NCI-H1436 (cell line): ENCODE data around the gene H2BK1.

Experiments
- DNase-seq: peaks from one replicate; lab custom pipeline; 2025; lab: John Stamatoyannopoulos, UW

Gene H2BK1

DNA sequence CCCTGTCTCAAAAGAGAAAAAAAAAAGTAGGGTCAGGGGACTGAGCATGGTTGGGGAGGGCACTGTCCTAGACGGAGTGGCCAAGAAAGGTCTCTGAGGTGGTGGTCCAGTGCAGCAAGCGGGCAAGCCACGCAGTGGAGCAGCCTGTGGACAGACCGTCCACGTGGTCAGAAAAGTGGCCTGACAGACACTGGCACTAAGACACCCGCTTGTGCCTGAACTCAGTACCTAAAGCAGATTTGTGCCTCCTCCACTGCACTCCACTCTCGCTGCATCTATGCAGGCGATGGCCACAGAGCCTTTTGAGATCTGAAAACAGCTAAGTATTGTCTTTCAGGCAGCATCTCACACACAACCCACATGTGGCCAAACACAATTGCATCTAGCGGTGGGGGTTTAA, 32.1 kb downstream of the H2BK1 start:
- no peak for DNase-seq

GRCh38 chr7:151177310-151177709, 33.0 kb downstream of the H2BK1 start:
- no peak for DNase-seq

- DNase-seq, result no peak
These were observed 33.9 kb downstream of the H2BK1 start for GRCh38 chr7:151176401-151176800.

- no peak for DNase-seq
These were observed 34.4 kb downstream of the H2BK1 start for GRCh38 chr7:151175793-151176311.

GRCh38 chr7:151175047-151175792, 35.1 kb downstream of the H2BK1 start:
- DNase-seq, result no peak

DNA sequence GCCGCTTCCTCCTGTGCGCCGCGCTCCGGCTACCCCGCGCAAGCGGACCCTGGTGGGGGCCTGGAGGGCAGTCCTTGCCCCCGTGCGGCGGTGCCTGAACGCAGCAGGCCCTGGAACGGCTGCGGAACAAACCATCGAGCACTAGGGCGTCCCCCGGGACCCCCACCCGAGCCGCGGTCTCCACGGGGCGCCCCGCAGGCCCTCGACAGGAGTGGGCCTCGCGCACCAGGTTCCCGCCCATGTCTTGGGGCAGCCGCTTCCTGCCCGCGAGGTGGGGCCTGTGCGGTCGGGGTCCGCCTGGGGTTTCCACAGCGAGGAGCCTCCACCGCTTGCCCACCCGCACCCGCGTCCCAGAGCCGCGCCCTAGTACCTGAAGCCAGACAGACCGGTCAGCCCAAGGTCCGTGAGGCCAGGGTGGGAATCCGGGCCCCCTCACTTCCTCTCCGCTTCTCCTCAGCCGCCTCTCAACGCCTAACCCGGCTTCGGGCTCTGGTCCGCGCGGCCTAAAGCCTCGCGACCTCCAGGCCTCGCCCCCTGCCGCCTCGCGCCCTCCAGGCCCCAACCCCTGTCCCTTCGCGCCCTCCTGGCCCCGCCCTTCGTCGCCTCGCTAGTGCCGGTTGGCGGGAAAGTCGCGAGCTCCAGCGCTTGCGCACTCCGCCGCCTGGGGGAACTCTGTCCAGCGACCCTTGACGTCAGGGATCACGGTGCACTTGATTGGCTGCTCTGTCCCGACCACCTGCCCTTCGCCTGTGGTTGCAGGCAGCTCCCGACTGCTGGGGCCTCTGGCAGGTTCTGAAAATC, 35.8 kb downstream of the H2BK1 start:
- no peak for DNase-seq

GRCh38 chr7:151173386-151174245, 36.7 kb downstream of the H2BK1 start:
- DNase-seq, result no peak

- DNase-seq, result peak; percentile 56
These were observed 37.8 kb downstream of the H2BK1 start for GRCh38 chr7:151172273-151173141.

DNA sequence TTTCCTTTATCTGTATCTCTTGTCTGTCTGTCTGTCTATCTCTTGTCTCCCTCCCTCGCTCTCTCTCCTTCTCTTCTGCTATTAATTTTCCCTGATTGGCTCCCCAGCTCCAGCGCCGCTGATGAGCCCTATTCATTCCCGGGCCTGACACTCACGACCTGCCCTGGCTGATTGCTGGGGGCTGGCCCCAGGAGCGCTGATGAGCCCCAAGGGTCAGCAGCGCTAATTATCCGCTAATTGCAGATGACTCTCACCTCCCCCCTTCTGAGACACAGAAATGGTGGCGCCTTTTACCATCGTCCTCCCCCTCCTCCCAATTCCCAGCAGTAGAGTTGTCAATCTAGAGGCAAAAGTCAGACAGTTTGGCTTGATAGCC, 41.5 kb downstream of the H2BK1 start:
- no peak for DNase-seq

GRCh38 chr7:151168003-151168786, 42.1 kb downstream of the H2BK1 start:
- no peak for DNase-seq

DNA sequence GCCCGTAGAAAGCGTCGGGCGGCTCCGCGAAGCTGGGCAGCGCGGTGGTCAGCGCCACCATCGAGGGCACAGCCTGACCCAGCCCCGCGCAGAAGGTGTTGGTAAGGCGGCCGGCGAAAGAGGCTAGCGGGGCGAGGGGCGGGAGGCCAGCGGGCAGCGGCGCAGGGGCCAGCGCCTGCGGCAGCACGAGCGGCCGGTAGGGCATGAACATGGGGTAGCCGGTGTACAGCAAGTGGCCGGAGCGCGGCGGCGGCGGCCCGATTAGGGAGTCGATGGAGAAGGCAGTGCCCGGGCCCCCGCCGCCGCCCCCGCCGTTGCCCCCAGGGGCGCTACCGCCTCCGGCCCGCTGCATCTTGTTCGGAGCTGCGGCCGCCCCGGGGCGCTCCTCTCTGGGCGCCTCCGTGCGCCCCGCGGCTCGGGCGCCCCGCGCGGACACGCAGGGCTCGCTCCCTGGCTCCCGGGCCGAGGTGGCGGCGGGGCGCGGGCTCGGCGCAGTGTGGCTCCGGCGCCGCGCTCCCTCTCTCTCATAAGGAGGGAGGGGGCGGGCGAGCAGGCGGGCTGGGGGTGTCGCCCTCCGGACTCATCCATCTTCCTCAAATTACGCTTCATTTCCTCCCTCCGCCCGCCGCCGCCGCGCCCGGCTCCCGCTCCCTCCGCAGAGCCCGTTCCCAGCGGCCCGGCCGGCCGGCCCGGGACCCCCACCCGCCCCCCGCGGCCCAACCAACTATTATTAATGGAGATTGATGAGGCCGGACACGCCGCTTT, 42.9 kb downstream of the H2BK1 start, which contains the start of gene GBX1:
TSS of gene GBX1 (minus strand) at position 498 of the 765 bp plus-strand sequence. CDS start at position 352, 146 bp downstream.
- no peak for DNase-seq

DNA sequence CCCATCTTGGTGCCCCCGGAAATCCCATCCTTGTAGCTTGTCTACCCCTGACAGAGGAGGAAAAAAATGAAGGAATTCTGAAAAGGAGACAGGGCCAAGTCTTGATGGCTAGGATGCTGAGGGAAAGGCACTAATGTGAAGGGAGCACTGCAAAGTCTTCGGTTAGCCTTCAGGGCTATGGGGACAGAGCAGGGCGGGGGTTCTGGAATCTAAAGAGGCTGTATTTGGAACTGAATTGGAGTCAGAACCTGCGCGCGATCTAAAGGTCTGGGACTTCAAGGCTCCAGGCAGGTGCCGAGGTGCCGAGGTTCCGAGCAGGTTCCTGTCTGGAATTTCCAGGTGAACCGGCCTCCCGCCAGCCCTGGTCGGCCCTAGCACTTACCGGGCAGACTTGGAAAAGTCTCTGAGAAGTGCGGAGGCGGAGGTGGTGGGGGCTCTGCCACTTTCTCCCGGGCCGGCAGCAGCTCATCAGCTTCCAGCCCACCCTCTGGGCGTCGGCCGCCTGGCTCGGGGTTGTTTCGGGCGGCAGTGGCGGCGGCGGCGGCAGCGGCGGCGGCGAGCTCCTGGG, 43.6 kb downstream of the H2BK1 start:
- no peak for DNase-seq

DNA sequence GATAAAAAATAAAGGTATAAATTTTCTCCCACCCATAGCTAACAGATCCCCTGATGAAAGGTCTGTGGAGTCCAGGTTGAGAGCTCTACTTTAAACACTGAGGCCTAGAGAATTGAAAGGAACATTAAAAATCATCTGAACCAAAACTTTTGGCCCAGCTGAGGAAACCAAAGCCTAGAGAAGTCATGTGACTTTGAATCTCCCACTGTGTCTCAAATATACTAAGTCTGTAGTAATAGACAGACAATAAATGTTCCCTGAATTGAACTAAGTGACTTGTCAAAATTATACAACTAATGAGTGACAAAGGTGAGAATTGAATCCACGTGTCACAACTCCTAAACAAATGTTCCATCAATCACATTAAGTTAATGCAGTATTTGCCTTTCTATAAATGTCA, 48.5 kb downstream of the H2BK1 start:
- DNase-seq, result no peak
